GM21360 (cell line): ENCODE measurements around the gene THSD4.
"Not testable (repeated sequence)": the region's sequence is repeated elsewhere in the genome, so short reads cannot be mapped to it uniquely, and the experiment has no call there.

Source experiments
- ATAC-seq: cut with Tn5 transposase; IDR thresholded peaks from one replicate; pipeline ENCODE4 v1.9.1; 2021; ENCODE audit warnings: mild to moderate bottlenecking, moderate library complexity; ENCODE audit not compliant: unreplicated experiment

Gene THSD4

GRCh38 chr15:71118881-71119632, 3.8 kb downstream of the THSD4 start:
- no peak for ATAC-seq

- ATAC-seq = no peak
These were observed 5.2 kb downstream of the THSD4 start for GRCh38 chr15:71120428-71120944.

GRCh38 chr15:71121442-71121841, 6.2 kb downstream of the THSD4 start:
- ATAC-seq = no peak

- no peak for ATAC-seq
These were observed 9.9 kb downstream of the THSD4 start for GRCh38 chr15:71124937-71125790.

GRCh38 chr15:71125831-71126450, 10.7 kb downstream of the THSD4 start:
- ATAC-seq = no peak

DNA sequence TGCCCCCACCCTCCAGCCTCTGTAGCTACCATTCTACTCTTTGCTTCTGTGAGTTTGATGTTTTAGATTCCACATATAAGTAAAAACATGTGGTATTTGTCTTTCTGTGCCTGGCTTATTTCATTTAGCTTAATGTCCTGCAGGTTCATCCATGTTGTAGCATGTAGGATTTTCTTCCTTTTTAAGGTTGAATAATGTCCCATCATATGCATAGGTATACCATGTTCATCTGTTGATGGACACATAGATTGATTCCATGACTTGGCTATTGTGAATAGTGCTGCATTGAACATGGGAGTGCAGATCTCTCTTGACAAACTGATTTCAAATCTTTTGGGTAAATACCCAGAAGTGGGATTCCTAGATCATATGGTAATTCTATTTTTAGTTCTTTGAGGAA, 11.8 kb downstream of the THSD4 start:
- ATAC-seq = no peak

- not testable (repeated sequence) for ATAC-seq
These were observed 12.9 kb downstream of the THSD4 start for GRCh38 chr15:71128159-71128558.

DNA sequence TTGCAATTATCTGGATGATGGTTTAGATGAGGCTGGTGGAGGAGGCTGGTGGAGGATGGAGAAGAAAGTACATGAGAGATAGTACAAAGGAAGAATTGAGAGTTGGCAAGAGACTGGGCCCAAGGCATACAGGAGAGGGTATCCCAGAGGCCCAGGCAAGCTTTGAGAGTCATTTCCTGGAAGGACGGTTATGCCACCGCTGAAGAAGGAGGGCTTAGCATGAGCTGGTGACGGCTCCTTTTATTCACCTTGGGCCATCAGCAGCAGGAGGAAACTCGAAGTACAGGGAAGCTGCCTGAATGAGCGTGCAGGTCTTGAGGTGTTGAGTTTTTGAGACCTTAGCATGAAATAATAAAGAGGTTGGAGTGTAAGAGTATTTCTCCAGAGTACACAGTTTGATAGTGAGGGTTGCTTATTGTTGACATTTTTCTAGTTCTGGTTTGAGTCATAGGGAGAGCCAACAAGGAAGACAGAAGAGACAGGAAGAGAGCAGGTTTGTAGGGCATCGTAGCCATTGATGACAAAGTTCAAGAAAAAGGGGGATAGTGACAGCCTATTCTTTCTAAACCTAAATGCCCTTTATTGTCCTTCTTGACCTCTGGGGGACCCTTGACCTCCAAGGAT, 13.8 kb downstream of the THSD4 start:
- no peak for ATAC-seq

GRCh38 chr15:71129669-71130068, 14.4 kb downstream of the THSD4 start:
- ATAC-seq = no peak

GRCh38 chr15:71131601-71132362, 16.5 kb downstream of the THSD4 start:
- no peak for ATAC-seq

- ATAC-seq = no peak
These were observed 18.6 kb downstream of the THSD4 start for GRCh38 chr15:71133747-71134472.

DNA sequence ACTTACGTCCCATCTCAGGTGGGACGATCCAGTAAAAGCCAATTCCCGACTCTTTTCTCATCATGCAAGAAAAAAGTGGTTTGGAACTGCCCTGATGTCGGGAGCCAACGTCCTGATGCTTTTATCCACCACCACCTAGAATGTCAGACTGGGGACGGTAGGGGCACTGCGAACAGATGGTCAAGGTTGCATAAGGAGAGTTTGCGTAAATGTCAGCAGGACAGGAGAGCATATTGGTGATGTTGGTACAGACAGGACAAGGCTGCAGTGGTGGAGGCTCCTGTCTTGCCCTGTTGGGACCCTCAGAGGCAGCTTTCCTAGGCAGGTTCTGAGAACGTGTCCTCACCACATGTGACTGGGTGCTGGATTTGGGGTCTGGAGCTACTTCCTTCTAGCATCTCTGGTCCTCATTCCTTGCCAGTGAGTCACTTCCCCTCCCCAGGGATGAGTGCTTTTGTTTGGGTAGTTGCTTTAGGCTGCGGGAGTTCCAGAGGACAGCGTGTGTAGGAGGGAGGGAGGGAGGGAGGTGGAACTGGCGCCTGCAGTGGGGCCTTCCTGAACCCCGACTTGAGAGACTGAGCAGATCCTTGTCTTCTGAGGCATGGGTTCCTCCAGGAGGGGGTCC, 21.0 kb downstream of the THSD4 start:
- no peak for ATAC-seq

- ATAC-seq = no peak
These were observed 21.7 kb downstream of the THSD4 start for GRCh38 chr15:71136793-71137518.

DNA sequence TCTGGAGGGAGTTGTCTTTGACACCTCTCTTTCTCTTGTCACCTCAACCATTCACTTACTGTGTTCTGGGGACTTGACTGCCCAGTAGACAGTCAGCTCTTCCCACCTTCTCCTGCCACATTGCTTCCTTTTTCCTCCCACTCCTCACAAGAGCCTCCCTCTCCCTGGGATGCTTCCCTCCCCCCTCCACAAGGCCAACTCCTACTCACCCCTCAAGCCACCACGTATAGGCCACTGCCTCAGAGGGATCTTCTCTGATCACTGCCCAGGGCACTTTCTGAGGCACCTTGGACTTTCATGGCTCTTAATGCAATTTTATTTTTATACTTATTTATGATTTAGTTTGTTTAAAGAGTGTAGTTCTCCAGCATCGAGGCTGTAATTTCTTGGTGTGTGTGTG, 23.2 kb downstream of the THSD4 start:
- ATAC-seq = no peak

DNA sequence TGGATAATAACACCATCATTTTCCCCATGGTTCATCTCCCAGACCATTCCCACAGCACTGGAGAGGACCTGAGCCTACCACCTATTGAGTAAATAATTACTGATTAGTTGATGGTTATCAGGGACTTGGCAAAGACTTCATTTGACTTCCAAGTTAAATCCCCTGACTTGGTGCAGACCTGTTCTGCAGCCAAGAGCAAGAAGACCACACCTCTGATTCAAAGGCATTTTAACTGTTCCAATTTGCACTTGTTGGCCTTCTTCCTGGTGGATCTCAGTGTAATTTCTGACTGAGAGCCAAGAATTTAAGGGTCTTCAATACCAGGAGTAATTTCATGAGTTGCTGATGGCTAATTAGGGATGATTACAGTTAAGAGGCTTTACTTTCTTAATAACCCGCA, 24.0 kb downstream of the THSD4 start:
- no peak for ATAC-seq

DNA sequence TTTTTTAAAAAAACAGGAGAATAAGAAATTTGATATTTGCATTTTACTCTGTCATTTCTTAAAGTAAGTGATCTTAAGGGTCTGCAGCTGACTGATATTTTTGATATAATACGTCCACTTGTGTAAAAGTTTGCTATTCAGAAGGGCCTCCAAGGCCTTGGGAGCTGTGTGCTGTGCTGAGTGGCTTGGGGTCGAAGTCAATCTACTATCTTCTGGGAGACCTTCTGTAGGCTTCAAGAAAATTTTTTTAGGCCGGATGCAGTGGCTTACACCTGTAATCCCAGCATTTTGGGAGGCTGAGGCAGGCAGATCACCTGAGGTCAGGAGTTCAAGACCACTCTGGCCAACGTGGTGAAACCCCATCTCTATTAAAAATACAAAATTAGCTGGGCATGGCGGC, 26.3 kb downstream of the THSD4 start:
- no peak for ATAC-seq

GRCh38 chr15:71142780-71143179, 27.5 kb downstream of the THSD4 start:
- ATAC-seq = no peak
